Peyer's patch (tissue), 4 donors: ENCODE data around the gene ELL2. TPM values are rescaled to one million over a fixed set of nuclear protein-coding genes. Genes with fewer than 3 reads are reported as not detected.

Experiments used
- DNase-seq, 3 donors: peaks; one replicate each; pipeline ENCODE4 v3.0.0-alpha.2; 2017 to 2019
- H3K27ac ChIP-seq, 4 donors: fragments of 200-600 bp; sonication (generic); one replicate each; pipeline ENCODE4 v1.5.1; 2016 to 2019
- H3K27me3 ChIP-seq, 2 donors: fragments of 200-600 bp; sonication (generic); one replicate each; pipeline ENCODE4 v1.5.1; 2019
- H3K36me3 ChIP-seq, 3 donors: fragments of 200-600 bp; sonication (generic); one replicate each; pipeline ENCODE4 v1.5.1; 2016 to 2019
- H3K4me1 ChIP-seq, 4 donors: fragments of 200-600 bp; sonication (generic); one replicate each; pipeline ENCODE4 v1.5.1; 2016 to 2019
- H3K4me3 ChIP-seq, 4 donors: fragments of 200-600 bp; sonication (generic); 1 replicate in 3 of 4; 2 replicates in 1 of 4; pipeline ENCODE4 v1.5.1; 2016 to 2019; ENCODE audit warnings: mild to moderate bottlenecking in 1 of 4
- H3K9me3 ChIP-seq, 4 donors: fragments of 200-600 bp; sonication (generic); one replicate each; pipeline ENCODE4 v1.5.1; 2016 to 2019; ENCODE audit warnings: mild to moderate bottlenecking in 1 of 4
- POLR2A ChIP-seq, 2 donors: fragments of 450-650 bp; IDR thresholded peaks; one replicate each; pipeline ENCODE4 v1.5.1; 2017; ENCODE audit warnings: antibody characterized with exemption in 2 of 2, mild to moderate bottlenecking in 2 of 2, moderate library complexity in 2 of 2
- total RNA-seq, 4 donors: library from RNA; depleted of rRNA; stranded (reverse); fragments of >200 nt; gene quantifications; one replicate each; pipeline ENCODE4 v1.1.0, GENCODE V29; 2016
- TF ChIP-seq, protein P1 (sequence below), 6 experiments: fragments of 450-650 bp in 4 of 6; fragments of 200-600 bp in 2 of 6; sonication (generic) in 1 of 6; IDR thresholded peaks; one replicate each; pipeline ENCODE4 v1.5.1; 2017 to 2019; ENCODE audit warnings: antibody characterized with exemption in 6 of 6, mild to moderate bottlenecking in 3 of 6, moderate library complexity in 1 of 6

ELL2 gene
- total RNA-seq, 4 donors from 2014 or later, result 27.9 to 88.3 (median 38.7) TPM

DNA sequence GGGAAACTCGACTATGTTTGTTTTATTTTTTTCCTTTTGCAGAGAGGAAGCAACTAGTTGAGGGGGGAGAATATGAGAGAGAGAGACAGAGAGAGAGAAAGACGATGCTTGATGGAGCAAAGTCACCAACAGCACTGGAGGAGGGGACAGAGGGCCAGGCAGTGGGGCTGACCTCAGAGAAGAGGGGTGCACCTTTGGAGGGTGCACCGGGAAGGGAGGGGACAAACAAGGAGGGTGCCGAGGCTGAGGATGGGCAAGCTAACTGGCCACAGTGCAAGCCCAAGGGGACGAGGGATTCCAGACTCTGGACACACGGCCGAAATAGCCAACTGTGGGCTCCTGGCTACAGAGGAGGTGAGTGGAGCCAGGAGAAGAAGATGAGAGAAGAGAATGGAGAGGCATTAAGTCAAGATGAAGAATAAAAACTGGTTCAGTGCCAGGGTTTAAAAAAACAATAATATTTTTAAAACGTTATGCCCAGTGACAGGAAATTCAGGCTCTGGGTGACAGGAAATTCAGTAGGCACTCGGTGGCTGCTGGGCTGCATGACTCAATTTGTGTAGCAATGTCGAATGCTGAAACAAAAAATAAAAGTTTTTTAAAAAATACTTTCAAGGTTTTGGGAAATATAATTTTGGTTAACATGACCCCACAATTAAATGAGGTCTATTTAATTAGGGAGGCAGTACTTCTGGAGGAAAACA, 125.8 kb downstream of the ELL2 start:
- Histone ChIP-seq H3K36me3 (no peaks in the 10 kb centered on the region), H3K4me3 (peak overlapping the region; percentile 52 to 78 (median 56)), H3K27ac (peak overlapping the region; percentile 56 to 90 (median 87)), H3K27me3 (no peaks in the 10 kb centered on the region), H3K9me3 (no peaks in the 10 kb centered on the region), H3K4me1 (peaks cover 0 to 16% (median 6%) of the 10 kb centered on the region in 4 donors)
- no peak for TF ChIP-seq POLR2A (IDR thresholded peaks at IDR 0.05)
- TF ChIP-seq, protein P1, sequence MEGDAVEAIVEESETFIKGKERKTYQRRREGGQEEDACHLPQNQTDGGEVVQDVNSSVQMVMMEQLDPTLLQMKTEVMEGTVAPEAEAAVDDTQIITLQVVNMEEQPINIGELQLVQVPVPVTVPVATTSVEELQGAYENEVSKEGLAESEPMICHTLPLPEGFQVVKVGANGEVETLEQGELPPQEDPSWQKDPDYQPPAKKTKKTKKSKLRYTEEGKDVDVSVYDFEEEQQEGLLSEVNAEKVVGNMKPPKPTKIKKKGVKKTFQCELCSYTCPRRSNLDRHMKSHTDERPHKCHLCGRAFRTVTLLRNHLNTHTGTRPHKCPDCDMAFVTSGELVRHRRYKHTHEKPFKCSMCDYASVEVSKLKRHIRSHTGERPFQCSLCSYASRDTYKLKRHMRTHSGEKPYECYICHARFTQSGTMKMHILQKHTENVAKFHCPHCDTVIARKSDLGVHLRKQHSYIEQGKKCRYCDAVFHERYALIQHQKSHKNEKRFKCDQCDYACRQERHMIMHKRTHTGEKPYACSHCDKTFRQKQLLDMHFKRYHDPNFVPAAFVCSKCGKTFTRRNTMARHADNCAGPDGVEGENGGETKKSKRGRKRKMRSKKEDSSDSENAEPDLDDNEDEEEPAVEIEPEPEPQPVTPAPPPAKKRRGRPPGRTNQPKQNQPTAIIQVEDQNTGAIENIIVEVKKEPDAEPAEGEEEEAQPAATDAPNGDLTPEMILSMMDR (IDR thresholded peaks at IDR 0.05), result no peak
- DNase-seq, result peak in 1 of 3 donors; percentile 58

Other genes with a start within 250 kb of the ELL2 start
- gene RHOBTB3, start 230.5 kb downstream of the ELL2 start, total RNA-seq, result 10 to 100 TPM; 40.1 to 95.7 (median 71.0) TPM
- gene GLRX, start 139.1 kb downstream of the ELL2 start, total RNA-seq, result 100 to 1,000 TPM; 126 to 311 (median 181) TPM